ENCODE data around the gene DLGAP1.

Gene DLGAP1

DNA sequence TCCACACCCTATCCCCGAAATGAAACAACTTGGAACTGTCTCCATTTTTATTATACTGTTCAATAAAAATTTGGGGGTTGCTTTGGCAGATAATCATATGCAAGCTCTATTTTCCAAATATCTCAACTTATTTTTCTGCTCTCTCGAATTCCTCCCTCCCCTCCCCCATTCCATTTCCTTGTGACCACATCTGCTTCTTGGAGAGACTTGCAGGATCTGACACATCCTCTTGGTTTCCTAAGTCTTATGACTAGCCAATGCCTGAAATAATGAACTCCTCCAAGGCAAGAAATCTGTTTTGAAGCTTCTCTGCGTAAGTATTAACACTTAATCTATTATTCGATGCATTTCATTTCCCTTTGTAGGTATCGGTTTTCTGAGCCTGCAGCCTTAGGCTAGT is 989.1 kb downstream of the DLGAP1 start:
- no peak for DNase-seq (ENCODE audit: low read depth)

DNA sequence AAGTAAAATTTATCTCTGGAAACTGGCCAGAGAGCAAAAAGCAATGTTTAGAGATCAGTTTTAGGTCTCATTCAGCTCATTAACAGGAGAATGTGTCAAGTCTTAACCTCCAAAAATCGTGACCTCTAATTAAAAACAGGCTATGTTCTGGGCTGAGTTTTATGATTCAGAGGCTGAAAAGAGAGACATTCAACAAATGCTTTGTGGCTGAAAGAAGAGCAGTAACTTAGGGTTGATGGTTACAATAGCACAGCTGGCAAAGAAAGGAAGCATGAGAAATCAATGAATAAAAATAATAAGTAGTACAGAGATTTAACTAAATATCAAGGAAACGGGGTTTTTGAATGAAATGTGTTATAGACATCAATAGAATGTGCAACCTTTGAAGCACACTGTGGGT is 992.1 kb downstream of the DLGAP1 start:
- no peak for DNase-seq (ENCODE audit: low read depth)

DNA sequence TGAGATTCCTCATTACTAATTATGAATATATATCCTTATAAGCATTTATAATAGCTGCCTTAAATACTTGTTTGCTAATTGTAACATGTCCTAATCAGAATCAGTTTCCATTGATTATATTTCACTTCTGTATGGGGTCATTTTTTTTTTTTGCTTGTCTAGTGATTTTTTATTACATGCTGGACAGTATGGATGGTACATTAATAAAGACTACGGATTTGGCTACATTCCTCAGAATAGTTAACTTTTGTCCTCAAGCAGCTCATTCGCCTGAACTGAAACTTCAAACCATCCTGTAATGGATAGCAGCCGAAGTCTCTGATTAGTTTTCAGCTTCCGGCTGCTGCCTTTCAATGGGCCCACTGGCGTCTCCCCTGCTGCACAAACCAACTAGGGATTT is 993.4 kb downstream of the DLGAP1 start:
- no peak for DNase-seq (ENCODE audit: low read depth)

DNA sequence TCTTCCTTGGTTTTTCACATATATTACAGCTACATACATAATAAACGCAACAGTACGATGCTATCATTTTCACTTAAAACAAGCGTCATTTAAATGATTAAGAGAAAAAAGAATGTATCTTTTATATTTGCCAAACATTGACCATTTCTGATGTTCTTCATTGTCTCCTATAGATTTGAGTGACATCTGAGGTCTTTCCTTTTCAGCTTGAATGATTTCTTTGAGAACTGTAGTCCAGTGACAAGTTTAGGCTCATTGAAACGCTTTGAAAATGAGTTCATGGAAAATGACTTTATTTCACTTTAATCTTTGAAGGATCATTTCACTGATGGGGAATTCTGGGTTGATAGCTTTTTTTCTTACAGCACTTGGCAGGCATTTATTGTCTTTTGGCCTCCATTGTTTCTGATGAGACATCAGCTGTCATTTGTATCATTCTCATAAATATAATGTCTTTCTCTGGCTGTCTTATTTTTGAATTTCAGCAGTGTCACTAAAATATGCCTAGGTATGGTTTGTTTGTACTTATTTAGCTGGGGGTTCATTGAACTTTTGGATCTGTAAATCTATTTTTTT is 994.2 kb downstream of the DLGAP1 start:
- DNase-seq (ENCODE audit: low read depth), result no peak

DNA sequence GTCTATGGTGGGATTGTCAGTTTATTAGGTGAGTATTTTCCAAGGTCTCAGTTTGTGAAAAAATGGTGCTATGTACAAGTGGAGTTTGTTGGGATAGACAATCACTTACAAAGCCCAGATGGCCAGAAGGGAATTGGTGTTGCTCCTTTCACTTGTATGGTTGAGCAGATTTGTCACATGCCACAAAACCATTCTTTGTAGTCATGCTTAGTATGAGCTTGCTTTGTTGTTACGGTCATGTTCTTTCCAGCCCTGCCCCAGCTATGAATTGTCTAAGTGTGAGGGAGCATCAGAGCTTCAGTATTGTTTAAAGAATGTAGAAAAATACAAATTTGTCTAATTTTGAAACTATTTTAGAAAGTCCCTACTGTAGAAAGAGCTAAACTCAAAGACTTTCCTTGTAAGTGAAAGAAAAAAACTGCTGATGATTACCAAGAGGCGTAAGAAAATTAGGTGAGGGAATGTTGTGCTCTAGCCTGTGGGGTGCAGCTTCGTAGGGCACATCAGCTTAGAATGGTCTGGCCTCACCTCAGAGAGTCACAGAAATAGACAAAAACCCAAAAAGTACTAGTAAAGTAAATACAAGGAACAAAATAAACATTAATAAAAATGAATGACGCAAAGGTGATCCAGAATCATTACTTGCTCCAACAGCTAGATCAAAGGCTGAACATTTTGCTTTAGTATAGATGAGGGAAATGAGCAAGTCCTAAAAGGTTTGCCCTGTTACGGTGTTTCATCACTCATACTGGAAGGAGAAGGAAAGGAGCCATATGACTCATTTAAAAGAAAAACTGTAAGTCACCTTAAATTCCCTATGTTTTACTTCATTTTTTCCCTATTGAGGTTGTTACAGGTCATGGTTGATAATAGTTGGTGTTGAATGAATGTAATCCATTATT is 995.9 kb downstream of the DLGAP1 start:
- DNase-seq (ENCODE audit: low read depth), result no peak

DNA sequence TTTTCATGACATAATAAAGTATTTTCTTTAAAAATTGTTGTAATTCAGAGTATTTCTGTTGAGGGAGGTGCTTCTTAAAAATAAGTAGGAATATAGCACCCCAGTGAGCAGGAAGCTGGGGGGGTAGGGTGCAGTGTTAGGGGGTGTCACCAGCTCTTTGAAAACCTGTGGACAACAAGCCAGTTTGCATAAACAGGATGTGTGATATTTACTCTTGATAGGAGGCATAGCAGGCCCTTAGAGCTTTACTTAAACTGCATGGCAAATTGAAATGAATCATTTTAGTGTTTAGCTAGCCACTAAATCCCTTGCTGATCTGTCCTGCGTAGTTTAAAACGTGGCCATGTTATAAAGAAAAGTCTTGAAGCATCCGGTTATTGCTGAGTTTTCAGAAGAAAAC is 996.7 kb downstream of the DLGAP1 start:
- no peak for DNase-seq (ENCODE audit: low read depth)

DNA sequence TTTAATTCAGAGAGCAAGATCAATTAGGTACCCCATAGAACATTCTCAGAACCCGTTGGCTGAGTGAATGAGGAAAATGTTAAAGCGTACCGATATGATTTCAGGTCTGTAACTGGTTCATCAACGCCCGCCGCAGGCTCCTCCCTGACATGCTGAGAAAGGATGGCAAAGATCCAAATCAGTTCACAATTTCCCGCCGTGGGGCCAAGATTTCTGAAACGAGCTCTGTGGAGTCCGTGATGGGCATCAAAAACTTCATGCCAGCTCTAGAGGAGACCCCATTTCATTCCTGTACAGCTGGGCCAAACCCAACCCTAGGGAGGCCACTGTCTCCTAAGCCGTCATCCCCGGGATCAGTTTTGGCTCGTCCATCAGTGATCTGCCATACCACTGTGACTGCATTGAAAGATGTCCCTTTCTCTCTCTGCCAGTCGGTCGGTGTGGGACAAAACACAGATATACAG is 997.8 kb downstream of the DLGAP1 start:
- DNase-seq (ENCODE audit: low read depth), result no peak

DNA sequence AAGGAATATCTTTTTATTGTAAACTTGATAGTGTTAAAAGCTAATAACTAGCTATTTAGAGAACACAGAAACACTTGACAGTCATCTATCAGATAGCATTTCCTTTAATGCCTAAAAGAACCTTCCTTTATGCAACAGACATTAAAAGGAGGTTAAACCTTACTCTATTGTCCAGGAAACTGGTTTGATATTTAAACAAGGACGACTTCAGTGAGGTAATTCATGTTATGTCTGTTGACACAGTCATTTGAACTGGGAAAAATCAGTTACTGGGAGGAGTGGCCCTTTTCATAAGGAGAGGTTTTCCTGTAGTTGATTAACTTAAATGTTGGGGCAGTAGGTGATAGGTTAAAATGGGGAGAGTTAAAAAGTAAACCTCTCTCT is 998.4 kb downstream of the DLGAP1 start:
- DNase-seq (ENCODE audit: low read depth), result no peak

DNA sequence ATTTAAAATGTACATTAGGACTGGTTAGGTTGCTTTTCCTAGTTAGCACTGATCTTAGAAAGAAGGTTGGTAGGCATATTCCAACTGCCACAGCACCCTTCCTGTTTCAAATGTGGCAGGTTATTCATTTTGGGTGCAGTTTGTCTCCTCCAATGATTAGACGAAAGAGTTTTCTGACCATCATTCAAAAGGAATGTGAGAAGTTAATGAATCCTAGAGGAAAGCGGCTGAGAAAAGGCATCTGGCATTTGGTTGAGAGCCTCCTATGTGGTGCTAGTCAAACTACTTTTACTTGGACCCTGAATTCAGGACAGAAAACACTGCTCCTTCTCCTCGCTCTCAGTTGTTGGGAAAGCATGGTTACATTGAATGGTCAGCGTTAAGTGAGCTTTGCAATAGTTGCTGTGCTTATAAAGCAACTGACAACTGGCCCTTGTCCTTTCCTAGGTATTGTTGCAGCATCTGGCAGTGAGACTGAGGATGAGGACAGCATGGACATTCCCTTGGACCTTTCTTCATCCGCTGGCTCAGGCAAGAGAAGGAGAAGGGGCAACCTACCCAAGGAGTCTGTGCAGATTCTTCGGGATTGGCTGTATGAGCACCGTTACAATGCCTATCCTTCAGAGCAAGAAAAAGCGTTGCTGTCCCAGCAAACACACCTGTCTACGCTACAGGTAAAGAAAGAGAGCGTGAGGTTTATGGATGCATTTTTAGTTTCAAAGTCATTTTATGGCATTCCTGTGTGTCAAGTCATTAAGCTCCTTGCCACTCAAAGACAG is 999.0 kb downstream of the DLGAP1 start:
- DNase-seq (ENCODE audit: low read depth), result no peak

DNA sequence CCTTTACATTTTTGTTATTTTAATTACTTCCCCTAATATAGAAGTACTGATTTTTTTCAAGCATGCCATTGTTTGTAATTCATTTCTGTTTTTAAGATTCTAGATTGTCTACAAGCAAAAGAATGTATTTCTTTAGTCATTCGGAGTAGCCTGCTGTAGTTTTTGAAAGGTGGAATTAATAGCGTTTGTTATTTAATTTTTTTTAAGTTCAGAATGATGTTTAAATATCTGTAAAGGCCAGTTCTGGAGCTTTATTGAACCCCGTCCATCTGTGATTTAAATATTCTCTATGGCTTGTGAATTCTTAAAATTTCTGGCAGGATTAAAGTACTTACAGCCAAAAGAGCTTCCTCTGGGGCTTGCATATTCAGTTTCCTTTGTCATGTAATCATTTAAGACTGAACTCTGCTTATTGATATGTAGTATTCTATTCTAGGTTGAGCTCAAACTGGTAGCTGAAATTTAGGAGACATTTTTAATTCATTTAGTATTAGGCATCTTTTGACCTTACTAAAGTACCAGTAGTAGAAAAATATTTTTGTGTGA is 999.9 kb downstream of the DLGAP1 start:
- no peak for DNase-seq (ENCODE audit: low read depth)

DNA sequence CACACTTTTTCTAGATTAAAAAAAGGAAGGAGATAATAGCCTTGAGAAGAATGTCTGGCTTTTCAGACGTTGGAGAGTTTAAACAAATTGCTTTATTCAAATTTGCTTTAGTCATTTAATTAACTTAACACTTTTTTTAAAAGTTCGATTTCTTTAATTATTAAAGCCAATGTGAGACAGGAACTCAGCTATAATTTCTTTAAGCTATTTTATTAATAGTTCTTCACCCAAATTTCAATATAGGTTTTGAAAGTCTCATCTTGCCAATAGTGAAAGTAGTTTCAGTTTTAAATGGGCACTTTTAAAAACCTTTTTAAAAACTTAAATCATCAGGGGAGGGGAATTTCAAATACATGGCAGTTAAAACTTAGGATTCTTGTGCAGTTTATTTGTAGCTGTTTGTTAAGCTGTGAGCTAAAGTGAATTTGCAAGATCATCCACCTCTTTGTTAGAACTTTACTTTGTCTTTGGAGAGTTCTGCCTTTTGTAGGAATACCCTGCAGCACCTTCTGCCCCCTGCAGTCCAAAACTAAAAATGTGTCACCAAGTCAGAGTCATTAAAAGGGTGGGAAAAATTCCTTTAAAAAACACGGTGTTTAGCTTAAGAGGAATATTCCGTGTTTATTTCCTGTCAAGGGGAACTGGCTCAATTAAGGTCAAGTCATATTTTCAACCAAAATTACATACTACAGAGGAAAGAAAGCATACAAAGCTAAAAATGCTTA is 1000.6 kb downstream of the DLGAP1 start:
- no peak for DNase-seq (ENCODE audit: low read depth)

DNA sequence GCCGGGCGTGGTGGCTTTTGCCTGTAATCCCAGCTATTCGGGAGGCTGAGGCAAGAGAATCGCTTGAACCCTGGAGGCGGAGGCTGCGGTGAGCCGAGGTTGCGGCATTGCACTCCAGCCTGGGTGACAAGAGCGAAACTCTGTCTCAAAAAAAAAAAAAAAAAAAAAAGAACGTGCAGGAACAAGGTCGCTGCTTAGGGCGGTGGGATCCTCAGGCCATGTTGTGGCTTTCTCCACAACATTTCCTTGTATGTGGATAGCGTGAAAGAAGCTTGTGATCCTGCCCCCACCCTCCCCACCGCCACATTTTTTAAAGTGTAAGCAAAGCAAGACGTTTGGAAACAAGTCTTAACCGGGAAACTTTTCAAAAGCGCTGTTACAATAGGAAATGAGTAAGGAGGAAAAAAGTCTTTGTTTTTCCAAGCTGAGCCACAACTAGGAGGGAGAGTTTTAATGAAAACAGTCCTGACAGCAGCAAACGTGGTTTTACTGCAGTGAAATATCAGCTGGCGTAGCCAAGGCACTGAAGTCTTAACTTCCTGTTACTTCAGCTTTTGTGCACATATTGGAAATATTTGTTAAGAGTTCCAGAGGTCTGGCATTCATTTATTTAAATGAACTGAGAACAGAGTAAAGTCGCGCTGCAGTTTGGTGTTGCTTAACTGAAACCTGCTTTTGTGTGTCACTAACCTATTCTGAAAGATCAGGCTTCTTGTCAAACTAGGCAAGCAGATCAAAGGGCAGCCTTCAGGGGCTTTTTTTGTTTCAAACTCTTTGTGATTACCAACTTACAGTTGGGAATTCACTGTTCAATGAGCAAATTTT is 1001.4 kb downstream of the DLGAP1 start:
- no peak for DNase-seq (ENCODE audit: low read depth)

DNA sequence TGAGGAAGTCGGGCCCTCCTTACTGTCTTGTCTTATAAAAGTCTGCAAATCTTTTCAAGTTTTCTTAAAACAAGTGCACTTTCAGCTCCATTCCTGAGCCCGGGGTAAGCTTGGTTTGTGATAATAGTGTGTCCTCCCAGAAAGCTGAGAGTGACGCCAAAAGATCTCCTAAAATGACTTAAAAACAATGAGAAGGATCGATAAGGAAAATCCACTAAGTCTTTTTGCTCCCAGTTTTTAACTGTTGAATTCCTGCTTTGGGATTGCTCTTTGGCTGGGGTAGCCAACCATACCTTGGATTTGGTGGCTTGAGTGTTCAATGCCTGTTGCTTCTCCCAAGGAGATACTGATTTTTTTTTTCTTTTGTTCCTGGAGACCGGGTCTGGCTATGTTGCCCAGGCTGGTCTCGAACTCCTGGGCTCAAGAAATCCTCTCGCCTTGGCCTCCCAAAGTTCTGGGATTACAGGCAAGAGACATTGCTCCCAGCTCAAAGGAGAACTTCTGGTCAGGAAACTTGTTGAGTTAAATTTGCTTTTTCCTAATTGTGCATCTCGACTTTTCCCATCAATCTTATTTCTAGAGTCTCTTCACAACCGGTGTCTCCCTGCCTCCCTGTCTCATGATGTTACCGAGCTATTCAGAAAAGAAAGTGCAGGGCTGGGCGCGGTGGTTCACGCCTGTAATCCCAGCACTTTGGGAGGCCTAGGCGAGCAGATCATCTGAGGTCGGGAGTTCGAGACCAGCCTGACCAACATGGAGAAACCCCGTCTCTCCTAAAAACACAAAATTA is 1002.2 kb downstream of the DLGAP1 start:
- DNase-seq (ENCODE audit: low read depth), result no peak

DNA sequence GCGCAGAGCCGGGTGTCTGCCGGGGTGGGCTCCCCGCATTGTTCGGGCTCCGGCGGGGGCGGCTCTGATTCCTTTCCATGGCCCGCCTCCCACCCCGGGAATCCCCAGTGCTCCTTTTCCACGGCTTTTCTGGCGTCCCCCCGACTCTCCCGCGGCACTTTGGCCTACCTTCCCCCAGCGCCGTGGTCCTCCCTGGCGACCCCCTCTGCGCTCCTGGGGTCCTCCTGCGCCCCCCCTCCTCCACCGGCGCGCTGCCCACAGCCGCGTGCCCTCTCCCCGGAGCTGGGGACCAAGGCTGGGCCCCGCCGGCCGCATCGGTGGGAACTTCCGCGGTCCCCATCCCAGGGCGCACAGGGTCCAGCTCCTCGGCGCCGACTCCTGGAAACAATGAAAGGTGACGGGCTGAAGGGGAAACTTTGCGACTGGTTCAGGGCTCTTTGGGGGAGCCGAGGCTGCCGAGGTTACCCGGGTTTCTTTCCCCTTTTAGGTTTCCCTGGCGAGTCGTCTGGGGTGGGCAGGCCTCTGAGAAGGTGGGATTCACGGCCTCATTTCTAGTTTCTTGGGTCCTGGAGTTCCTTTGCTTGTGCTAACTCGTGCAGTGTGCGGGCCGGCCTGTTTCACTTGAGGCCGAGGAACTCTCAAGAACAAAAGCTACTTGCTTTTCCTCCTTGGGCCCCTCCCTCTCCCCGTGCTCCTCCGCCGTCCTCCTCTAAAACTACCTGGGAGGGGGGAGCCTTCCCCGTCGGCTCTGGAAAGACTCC is 1002.9 kb downstream of the DLGAP1 start:
- DNase-seq (ENCODE audit: low read depth), result no peak

DNA sequence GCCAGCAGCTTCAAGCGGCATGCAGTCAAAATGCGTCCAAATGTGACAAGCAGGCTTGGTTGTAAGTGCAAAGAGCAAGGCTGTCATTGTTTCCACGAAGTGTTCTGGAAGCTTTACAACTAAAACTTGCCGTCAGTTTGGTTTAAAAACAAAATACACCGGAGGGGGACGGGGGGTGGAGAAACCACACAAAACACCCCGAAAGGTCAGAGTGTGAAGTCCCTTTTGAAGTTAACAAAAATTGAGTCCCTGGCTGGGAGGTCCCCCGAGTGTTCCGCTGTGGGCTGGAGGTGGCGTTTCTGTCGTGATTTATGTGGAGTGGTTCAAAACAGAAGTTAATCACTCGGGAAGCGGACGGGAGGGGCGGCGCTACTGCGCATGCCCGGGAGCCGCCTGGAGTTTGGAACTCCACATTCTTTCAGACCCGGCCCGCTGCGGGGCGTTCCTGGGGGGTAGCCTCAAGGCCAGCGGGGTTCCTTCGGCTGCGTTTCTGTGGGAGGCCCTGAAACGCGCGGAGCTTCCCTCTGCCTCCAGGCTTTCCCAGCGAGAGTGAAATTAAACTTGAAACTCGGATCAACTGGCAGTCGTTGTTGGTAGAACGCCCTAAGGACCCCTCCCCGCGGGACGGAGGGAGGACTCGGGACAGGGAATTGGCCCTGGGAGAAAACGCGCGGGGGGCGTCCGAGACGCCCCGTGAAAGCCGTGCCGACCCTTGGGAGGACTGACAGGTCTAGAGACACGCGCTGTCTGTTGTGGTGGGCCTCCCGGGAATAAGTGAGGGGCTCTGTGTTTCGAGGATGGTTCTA is 1003.7 kb downstream of the DLGAP1 start:
- peak; percentile 77 for DNase-seq (ENCODE audit: low read depth)

DNA sequence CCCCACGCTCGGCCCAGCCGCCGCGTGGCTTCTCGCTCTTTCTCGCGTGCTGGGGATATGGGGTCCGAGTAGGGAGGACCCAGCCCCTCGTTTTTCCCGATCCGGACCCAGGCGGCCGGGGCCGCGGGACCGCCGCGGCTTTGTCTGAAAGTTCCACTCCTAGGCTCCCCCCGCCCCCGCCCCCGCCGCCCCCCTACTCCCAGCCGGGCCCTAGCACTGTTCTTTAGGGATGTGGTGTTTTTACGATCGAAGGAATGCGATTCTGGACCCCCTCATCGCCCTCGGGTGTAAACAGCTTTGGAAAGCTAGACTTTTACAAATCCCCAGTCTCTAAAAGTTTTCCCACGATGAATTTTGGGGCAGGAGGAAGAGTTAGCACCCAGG is 1004.3 kb downstream of the DLGAP1 start:
- no peak for DNase-seq (ENCODE audit: low read depth)

DNA sequence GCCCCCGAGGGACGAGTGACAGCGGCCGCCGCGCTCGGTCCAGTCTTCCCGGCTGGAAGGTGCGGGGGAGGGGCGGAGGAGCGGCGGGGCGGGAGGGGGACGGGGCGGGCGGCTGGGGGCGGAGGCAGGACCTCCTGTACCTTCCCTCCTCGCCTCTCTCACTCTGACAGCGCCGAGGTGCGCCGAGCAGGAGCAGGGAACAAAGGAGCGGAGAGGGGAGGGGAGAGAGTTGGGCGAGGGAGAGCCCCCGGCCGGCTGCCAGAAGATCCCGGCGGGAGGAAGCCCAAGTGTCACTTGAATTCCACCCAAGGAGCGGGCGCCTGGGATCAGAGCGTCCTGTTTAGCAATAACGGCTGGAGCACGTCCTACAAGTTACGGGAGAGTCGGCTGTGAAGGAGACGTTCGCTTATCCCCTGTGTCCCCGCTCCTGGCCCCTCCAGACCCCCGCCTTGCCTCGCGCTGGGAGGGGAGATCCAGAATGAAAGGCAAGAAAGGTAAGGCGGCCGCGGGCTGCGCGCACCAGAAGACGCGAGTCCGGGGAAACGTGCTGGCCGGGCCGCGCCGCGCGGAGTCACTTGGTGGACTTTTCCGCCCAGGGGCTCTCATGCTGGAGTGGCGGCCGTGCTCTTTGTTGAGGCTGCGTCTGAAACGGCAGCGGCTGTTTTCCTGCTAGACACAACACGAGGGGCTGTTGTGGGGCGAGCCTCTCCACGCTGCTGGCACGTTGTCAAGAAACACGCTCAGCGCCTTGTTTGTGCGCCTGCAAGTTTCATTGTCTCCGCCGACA is 1004.9 kb downstream of the DLGAP1 start, which contains the start of gene TGIF1:
Gene TGIF1, plus strand, starts transcription at position 161 of the 787 bp plus-strand sequence. Its CDS starts 318 bp downstream, at position 479.
- DNase-seq (ENCODE audit: low read depth), result peak; percentile 66

Data from T-helper 22 cell (primary cell).